A549 (cell line): ENCODE measurements around the gene RUVBL2.

Experiments
- BHLHE40 ChIP-seq: IDR thresholded peaks from 2 replicates; pipeline ENCODE4 v1.6.1; 2012; ENCODE audit warnings: low read depth, low read length, inconsistent platforms
- CHD4 ChIP-seq: fragments of 200-600 bp; sonication (generic); IDR thresholded peaks from 2 replicates; pipeline ENCODE4 v1.6.1; 2016; ENCODE audit warnings: antibody characterized with exemption, mild to moderate bottlenecking, borderline replicate concordance
- JUNB ChIP-seq: fragments of >200 bp; sonication (Bioruptor Twin); formaldehyde crosslinking; IDR thresholded peaks from 2 replicates; pipeline ENCODE4 v1.6.1; 2016
- MAFK ChIP-seq: fragments of 450-650 bp; IDR thresholded peaks from 2 replicates; pipeline ENCODE4 v1.6.1; 2014; ENCODE audit not compliant: partially characterized antibody
- MAZ ChIP-seq: fragments of 150-350 bp; IDR thresholded peaks from 2 replicates; pipeline ENCODE4 v1.6.1; 2014; ENCODE audit warnings: antibody characterized with exemption, low read depth, low read length, borderline replicate concordance
- NR3C1 ChIP-seq: fragments of >200 bp; sonication (Bioruptor Twin); formaldehyde crosslinking; IDR thresholded peaks from 3 replicates; pipeline ENCODE4 v1.6.1; 2017
- PHF8 ChIP-seq: fragments of 200-600 bp; sonication (generic); IDR thresholded peaks from 2 replicates; pipeline ENCODE4 v1.6.1; 2016; ENCODE audit warnings: low read depth, mild to moderate bottlenecking, antibody characterized with exemption, moderate library complexity, borderline replicate concordance
- POLR2A ChIP-seq: IDR thresholded peaks from 2 replicates; pipeline ENCODE4 v1.6.1; 2012; ENCODE audit warnings: mild to moderate bottlenecking, low read length
- RARB ChIP-seq: fragments of 250-450 bp; sonication (Bioruptor Pico); IDR thresholded peaks from 2 replicates; pipeline ENCODE4 v1.8.0; 2021; ENCODE audit warnings: mild to moderate bottlenecking, moderate library complexity
- TF ChIP-seq, protein P1 (sequence below): fragments of >200 bp; sonication (Bioruptor Twin); formaldehyde crosslinking; IDR thresholded peaks from 3 replicates; pipeline ENCODE4 v1.5.1; 2016
- TF ChIP-seq, protein P2 (sequence below): fragments of 200-600 bp; sonication (generic); IDR thresholded peaks from 2 replicates; pipeline ENCODE4 v1.6.1; 2016; ENCODE audit warnings: antibody characterized with exemption, mild to moderate bottlenecking, moderate library complexity
- TF ChIP-seq, protein P3 (sequence below): IDR thresholded peaks from 2 replicates; pipeline ENCODE4 v1.6.1; 2012
- TF ChIP-seq, protein P4 (sequence below): fragments of >200 bp; sonication (Bioruptor Twin); formaldehyde crosslinking; IDR thresholded peaks from 3 replicates; pipeline ENCODE4 v1.6.1; 2016
- TF ChIP-seq, protein P5 (sequence below): fragments of >200 bp; sonication (Bioruptor Twin); formaldehyde crosslinking; IDR thresholded peaks from 2 replicates; pipeline ENCODE4 v1.6.1; 2016

DNA sequence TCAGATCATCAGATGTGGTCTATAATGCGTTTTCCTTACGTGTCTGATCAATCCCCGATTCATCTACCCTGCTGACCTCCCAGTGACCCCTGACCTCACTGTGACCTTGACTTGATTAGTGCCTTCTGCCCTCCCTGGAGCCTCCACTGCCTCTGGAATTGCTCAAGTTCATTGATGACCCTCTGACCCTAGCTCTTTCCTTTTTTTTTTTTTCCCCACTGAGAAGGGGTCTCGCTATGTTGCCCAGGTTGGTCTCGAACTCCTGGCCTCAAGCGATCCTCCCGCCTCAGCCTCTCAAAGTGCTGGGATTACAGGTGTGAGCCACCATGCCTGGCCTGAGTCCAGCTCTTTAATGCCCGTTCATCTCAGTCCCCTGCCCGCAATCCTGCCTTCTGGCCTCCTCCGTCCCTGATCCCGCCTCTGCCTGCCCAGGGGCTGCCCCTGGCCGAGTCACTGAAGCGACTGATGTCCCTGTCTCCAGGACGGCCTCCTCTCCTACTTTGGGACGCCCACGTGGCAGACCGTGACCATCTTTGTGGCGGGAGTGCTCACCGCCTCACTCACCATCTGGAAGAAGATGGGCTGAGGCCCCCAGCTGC is 32.5 kb upstream of the RUVBL2 start:
- TF ChIP-seq JUNB: no peak
- no peak for TF ChIP-seq CHD4
- TF ChIP-seq, protein P1, sequence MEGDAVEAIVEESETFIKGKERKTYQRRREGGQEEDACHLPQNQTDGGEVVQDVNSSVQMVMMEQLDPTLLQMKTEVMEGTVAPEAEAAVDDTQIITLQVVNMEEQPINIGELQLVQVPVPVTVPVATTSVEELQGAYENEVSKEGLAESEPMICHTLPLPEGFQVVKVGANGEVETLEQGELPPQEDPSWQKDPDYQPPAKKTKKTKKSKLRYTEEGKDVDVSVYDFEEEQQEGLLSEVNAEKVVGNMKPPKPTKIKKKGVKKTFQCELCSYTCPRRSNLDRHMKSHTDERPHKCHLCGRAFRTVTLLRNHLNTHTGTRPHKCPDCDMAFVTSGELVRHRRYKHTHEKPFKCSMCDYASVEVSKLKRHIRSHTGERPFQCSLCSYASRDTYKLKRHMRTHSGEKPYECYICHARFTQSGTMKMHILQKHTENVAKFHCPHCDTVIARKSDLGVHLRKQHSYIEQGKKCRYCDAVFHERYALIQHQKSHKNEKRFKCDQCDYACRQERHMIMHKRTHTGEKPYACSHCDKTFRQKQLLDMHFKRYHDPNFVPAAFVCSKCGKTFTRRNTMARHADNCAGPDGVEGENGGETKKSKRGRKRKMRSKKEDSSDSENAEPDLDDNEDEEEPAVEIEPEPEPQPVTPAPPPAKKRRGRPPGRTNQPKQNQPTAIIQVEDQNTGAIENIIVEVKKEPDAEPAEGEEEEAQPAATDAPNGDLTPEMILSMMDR: no peak
- no peak for TF ChIP-seq PHF8
- no peak for TF ChIP-seq MAFK
- no peak for TF ChIP-seq BHLHE40
- TF ChIP-seq MAZ: no peak
- no peak for TF ChIP-seq NR3C1
- peak; percentile 5; the same call in 1 of the 2 replicates for TF ChIP-seq POLR2A
- TF ChIP-seq, protein P2, sequence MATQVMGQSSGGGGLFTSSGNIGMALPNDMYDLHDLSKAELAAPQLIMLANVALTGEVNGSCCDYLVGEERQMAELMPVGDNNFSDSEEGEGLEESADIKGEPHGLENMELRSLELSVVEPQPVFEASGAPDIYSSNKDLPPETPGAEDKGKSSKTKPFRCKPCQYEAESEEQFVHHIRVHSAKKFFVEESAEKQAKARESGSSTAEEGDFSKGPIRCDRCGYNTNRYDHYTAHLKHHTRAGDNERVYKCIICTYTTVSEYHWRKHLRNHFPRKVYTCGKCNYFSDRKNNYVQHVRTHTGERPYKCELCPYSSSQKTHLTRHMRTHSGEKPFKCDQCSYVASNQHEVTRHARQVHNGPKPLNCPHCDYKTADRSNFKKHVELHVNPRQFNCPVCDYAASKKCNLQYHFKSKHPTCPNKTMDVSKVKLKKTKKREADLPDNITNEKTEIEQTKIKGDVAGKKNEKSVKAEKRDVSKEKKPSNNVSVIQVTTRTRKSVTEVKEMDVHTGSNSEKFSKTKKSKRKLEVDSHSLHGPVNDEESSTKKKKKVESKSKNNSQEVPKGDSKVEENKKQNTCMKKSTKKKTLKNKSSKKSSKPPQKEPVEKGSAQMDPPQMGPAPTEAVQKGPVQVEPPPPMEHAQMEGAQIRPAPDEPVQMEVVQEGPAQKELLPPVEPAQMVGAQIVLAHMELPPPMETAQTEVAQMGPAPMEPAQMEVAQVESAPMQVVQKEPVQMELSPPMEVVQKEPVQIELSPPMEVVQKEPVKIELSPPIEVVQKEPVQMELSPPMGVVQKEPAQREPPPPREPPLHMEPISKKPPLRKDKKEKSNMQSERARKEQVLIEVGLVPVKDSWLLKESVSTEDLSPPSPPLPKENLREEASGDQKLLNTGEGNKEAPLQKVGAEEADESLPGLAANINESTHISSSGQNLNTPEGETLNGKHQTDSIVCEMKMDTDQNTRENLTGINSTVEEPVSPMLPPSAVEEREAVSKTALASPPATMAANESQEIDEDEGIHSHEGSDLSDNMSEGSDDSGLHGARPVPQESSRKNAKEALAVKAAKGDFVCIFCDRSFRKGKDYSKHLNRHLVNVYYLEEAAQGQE: no peak
- TF ChIP-seq, protein P3, sequence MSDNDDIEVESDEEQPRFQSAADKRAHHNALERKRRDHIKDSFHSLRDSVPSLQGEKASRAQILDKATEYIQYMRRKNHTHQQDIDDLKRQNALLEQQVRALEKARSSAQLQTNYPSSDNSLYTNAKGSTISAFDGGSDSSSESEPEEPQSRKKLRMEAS: no peak
- TF ChIP-seq, protein P4, sequence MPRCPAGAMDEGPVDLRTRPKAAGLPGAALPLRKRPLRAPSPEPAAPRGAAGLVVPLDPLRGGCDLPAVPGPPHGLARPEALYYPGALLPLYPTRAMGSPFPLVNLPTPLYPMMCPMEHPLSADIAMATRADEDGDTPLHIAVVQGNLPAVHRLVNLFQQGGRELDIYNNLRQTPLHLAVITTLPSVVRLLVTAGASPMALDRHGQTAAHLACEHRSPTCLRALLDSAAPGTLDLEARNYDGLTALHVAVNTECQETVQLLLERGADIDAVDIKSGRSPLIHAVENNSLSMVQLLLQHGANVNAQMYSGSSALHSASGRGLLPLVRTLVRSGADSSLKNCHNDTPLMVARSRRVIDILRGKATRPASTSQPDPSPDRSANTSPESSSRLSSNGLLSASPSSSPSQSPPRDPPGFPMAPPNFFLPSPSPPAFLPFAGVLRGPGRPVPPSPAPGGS: no peak
- TF ChIP-seq, protein P5, sequence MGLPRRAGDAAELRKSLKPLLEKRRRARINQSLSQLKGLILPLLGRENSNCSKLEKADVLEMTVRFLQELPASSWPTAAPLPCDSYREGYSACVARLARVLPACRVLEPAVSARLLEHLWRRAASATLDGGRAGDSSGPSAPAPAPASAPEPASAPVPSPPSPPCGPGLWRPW: no peak
- TF ChIP-seq RARB (CRISPR knock-in tag): peak; percentile 77
